Uterus (tissue), 2 donors: ENCODE data around the gene PDE4B.

ENCODE experiments used
- POLR2A ChIP-seq, 2 donors: fragments of 450-650 bp; IDR thresholded peaks; one replicate each; pipeline ENCODE4 v1.6.1; 2016; ENCODE audit warnings: antibody characterized with exemption in 2 of 2, mild to moderate bottlenecking in 1 of 2, moderate library complexity in 1 of 2
- TF ChIP-seq, protein P1 (sequence below), 4 experiments: fragments of 200-600 bp in 2 of 4; fragments of 450-650 bp in 2 of 4; sonication (generic) in 2 of 4; IDR thresholded peaks; one replicate each; pipeline ENCODE4 v1.5.1; 2016 to 2019; ENCODE audit warnings: antibody characterized with exemption in 4 of 4, mild to moderate bottlenecking in 2 of 4, moderate library complexity in 1 of 4

DNA sequence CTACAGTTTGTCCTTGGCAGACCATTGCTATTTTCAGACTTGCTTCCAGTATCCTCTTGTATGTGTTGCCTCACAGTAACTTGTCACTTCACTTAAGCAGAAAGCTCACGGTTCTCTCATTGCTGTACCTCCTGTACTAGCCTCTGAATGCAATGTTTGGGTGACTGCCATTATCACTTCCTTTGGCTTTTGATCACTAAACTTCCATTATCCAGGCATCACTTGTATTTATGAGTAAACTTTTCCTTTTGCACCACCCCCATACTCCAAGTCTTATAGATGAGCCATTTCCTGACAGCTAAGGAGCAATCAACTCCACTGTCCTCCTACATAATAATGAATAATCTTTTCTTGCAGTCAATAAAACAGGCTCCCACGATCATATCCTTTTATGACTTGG is 255.3 kb downstream of the PDE4B start:
- TF ChIP-seq, protein P1, sequence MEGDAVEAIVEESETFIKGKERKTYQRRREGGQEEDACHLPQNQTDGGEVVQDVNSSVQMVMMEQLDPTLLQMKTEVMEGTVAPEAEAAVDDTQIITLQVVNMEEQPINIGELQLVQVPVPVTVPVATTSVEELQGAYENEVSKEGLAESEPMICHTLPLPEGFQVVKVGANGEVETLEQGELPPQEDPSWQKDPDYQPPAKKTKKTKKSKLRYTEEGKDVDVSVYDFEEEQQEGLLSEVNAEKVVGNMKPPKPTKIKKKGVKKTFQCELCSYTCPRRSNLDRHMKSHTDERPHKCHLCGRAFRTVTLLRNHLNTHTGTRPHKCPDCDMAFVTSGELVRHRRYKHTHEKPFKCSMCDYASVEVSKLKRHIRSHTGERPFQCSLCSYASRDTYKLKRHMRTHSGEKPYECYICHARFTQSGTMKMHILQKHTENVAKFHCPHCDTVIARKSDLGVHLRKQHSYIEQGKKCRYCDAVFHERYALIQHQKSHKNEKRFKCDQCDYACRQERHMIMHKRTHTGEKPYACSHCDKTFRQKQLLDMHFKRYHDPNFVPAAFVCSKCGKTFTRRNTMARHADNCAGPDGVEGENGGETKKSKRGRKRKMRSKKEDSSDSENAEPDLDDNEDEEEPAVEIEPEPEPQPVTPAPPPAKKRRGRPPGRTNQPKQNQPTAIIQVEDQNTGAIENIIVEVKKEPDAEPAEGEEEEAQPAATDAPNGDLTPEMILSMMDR (IDR thresholded peaks at IDR 0.05), result no peak
- TF ChIP-seq POLR2A (IDR thresholded peaks at IDR 0.05), result no peak
